NCI-H510A treated with DMSO at 0.1 percent for 48 hours (cell line): ENCODE results near the gene CSNK2B.
A peak's percentile ranks its signal among the peaks of the same experiment; 100 is the strongest.

ENCODE experiments used
- DNase-seq: peaks from one replicate; lab custom pipeline; 2025; lab: John Stamatoyannopoulos, UW

CSNK2B gene

DNA sequence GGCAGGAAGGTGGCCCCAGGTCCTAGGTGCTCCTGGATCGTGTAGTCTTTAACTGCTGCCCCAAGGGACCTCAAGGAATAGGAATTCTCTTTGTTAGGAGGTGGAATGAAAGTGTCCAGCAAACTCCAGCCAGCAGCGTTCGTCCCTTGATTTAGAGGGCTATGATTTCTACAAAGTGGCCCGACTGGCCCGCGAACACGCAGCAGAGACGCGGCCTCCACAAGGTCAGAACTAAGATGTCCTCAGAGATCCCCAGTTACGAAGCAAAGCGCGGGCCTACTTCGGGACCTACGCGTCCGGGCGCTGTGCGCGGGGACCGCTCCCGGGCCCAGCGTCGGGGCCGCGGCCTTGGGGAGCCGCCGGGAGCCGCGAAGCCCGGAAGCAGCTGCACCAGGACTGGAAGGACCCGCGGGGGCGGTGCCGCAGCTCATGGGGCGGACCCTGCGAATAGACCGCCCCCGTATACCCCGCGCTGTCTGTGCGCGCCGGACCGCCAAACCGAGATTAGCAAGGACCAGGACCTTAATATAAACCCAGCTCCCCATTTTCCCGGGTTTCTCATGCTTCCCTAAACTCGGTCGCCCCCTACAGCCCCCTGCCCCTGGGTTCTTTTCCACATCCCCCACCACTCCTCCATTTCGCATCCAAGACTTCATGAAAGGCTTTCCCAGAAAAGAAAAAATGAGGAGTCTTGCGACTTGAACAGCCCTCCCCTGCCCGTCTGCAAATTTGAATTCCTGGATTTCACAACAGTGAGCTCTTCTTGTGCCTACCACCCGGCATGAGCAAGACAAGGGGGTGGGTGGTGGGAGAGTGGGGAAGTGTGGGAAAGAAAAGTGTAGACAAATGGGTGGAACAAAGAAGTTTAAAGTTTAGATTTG is 5.3 kb upstream of the CSNK2B start, which contains the start of gene C6orf47:
C6orf47 (minus strand) TSS at position 398 of the 881 bp plus-strand sequence. CDS start 831 bp downstream, outside the sequence.
- peak; percentile 88 for DNase-seq

DNA sequence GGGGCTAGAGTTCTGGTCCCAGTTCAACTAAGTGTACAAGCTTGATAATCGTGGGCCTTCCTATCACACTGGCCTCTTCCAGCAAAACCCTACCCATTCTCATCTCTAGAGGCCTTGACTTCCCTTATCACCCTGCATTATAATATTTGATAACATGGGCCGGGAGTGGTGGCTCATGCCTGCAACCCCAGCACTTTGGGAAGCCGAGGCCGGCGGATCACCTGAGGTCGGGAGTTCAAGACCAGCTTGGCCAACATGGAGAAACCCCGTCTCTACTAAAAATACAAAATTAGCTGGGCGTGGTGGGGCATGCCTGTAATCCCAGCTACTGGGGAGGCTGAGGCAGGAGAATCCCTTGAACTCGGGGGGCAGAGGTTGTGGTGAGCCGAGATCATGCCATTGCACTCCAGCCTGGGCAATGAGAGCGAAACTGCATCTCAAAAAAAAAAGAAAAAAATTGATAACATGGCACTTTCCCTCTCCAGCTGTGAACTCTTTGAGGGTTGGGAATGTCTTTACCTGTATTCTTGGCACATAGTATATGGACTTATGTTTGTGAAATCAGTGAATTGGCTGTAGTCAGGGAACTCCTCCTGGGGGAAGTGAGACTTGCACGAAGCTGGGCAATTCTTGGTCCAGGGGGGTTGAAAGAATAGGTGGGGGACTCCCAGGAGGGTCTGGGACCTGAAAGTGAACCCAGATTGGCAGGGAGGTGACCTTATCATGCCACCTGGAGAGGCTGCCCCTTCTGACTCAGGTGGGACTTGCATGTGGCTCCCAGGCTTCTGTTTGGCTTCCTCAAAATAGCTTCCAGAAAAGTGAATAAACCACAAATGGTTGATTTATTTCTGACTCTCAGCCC is 4.4 kb upstream of the CSNK2B start:
- no peak for DNase-seq

DNA sequence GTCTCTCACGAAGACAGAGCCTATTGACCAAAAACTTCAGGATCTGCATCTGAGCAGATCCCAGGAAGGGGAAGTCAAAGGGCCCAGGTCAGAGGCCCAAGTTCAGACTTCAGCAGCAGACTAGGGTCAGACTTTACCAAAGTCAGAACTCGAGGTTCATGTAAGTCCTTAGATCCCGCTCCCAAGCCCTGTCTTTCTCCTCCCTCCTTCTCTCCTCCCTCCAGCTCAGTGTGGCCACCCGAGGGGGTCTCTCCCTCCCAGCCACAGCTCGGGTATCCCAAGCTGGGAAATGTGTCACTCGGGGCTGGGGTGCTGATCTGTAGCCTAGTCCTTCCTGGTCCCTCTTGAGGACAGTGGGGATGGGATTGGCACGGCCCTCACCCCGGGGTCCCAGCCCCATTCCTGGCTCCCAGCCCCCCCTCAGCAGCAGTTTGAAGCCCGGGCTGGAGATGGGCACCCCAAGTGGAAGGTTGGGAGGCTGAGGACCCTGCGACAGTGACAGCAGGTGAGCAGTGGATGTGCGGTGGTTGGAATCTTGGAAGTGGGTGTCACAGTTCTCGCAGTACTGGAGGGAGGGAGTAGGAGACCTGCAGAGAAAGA is 3.7 kb upstream of the CSNK2B start:
- no peak for DNase-seq

DNA sequence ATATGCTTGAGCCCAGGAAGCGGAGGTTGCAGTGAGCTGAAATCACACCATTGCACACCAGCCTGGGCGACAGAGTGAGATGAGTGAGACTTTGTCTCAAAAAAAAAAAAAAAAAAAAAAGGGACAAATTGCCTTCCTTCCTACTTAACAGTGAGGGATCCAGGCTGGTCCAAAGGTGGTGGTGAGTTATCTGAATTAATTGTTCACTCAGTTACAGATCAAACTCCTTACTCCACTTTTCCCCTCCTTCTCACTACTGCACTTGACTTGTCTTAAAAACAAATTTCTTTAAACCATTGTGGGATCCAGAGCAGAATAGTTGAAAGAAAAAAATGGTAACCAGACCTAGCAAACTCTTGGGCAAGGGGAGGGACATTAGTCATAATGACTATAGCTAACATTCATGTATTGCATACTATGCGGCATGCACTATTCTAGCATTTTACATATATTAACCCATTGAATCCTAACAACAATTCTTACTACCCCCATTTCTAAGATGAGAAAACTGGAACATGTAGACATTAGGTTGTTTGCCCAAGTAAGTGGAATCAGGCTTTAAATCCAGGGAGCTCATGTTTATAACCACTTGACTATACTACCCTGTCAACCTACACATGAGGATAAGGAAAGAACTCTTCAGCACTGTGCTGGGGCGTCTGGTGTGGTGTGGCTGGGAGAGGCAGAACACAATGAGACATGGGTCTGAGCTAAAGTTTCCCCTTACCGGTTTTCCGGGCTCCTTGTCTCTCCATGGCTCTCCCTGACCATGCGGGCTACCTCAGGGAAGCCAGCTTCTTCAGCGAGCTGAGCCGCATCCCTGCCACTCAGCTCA is 2.5 kb upstream of the CSNK2B start:
- DNase-seq: no peak

DNA sequence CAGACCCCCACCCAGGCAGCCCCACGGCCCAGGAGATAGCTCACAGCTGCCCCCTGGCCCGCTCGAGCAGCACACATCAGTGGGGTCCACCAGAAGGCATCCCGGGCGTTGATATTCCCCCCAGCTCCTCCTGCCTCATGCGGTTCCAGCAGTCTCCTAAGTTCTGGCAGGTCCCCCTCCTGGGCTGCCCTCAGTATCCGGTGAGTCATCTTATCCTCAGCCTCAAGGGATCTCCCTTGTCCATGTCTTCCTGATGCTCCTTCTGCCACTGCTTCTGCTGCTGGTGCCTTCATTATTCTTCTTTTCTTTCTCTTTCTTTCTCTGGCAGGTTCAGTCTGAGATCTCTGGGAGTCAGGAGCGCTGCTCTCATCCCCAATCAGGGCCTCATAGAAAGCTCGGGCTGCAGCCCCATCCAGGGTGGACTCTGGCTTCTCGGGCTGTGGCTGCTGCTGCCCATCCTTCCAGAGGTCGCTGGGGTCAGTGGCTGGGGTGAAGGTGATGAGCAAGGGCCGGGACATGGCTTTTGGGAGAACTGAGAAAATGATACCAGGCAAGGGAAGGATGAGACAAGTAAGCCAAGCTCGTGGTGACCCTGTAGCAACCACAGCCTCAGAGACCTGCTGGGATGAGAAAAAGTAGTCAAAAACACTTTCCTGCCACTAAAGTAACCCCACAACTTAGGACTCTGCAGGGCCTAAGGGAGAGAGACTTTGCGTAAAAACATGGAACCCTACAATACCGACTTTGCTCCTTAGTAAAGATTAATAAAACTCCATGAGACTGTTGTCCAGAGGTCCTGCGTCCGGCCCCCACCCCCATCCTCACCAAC is 1.7 kb upstream of the CSNK2B start:
- DNase-seq: no peak

DNA sequence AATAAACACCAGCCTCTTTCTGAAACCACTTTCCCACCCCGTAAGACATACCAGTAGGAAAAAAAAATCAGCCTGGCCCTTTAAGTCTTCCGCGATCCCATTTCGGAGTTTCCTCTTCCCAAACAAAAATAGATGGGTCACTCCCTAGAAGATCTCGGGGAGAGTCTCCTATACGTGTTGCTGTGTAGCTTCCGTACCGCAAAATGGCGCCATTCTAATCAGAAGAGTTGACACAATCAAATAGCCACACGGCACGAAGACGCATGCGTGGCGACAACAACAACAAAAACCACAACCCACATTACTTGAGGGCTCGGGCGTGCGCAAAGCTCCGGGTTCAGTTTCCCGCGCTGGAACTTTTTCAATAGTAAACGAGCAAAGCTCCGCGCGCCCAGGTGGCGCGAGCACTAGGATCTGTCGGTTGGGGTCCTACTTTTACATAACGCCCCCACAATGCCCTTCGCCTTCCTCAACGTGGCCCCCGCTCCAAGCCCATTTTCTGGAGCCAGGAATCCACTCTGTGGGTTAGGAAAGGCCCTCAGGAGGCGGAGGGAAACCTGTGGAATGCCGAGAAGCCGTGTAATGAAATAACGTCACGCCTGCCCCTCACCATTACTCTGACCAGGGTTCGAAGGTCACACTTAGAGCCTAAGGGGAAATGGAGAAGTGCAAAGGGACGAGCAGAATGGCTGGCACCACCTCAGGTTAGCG is 935 bp upstream of the CSNK2B start, which contains the start of gene GPANK1:
GPANK1 (minus strand) TSS at position 208 of the 711 bp plus-strand sequence. CDS start 519 bp downstream, outside the sequence.
- DNase-seq: peak; percentile 95

DNA sequence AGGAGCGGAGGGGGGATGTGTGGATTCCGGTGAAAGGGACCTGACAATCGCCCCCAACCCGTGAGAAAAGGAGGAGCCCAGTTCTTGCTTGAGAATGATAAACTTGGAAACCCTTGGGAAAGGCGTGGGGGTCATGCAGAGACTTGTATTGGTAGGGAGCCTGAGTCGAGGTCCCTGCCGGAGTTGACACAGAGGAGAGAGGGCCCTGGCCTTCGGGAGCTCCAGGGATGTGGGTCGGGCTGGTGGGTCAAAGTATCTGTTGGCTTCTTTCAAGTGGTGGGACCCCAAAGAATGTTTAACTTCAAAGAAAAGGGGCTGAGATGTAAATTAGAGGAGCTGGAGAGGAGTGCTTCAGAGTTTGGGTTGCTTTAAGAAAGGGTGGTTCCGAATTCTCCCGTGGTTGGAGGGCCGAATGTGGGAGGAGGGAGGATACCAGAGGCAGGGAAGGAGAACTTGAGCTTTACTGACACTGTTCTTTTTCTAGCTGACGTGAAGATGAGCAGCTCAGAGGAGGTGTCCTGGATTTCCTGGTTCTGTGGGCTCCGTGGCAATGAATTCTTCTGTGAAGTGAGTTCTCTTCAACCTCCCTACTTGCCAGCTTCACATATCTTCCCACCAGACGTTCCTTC is 571 bp downstream of the CSNK2B start:
- DNase-seq: no peak

DNA sequence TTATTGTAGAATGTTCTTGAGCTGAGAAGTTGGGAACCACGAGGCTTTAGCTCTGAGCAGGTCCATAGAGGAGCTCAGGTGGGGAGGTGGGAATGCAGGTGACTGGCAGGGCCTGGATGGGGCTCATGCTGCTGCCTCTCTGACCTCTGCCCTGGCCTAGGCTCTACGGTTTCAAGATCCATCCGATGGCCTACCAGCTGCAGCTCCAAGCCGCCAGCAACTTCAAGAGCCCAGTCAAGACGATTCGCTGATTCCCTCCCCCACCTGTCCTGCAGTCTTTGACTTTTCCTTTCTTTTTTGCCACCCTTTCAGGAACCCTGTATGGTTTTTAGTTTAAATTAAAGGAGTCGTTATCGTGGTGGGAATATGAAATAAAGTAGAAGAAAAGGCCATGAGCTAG is 3.8 kb downstream of the CSNK2B start, which contains the start of gene LY6G5B:
LY6G5B (plus strand) TSS at position 301 of the 400 bp plus-strand sequence. CDS start 975 bp downstream, outside the sequence.
- no peak for DNase-seq

DNA sequence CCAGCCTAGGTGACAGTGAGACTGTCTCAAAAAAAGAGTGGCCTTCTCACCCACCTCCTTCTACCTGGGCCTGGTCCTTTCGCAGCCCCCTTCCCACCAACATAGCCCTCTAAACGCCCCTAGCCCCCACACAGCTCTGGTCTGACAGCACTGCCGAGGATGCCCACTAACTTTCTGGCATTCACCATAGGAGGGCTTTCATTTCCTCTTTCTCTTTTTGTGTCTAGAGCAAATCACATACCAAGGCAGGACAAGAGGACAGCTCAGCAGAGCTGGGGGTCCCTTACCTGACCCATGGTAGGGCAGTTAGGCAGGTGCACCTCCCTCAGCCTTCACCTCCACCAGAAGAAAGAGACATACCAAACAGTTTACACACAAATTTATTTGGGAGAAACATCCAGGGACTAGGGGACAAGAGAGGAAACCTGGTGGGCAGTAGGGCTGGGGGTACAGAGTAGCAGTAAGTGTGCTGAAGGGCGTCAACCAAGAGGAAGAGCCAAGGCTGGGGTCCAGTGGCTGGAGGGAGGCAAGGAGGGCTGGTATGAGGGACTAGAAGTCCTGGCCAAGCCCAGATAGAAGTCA is 10.5 kb downstream of the CSNK2B start:
- DNase-seq: no peak

DNA sequence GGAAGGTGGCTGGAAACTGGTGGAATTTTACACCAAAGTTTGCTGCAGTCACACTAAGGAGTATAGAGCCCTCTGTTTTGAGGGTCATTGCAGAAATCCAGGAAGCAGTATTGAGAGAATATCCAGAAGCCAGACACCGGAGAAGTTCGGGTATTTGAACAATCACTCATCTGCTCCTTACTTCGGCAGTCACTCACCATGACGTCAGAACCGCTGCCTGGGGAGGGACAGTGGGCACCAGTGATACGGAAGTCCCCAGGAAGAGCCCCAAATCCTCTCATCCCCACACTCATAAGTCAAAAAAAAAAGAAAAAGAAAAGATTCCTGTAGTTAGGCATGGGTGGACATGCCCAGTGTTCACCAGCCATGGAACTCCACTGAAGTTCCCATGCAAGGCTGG is 11.0 kb downstream of the CSNK2B start:
- DNase-seq: no peak

DNA sequence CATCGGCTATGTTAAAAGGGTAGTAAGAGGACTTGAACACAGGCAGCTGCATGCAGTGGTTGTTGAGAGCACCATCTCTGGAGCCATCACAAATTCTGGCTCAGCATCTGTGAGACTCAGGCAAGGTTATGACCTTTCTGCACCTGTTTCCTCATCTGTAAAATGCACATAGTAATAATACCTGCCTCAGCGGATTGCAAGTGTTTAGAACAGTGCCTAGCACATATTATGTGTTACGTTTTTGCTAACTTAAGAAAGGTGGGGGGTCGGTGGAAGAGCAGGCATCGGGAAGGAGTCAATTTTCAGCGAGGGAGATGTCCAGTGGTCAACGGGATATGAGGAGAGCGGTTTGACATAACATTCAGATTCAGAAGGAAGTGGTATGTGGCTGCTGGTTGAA is 12.1 kb downstream of the CSNK2B start:
- DNase-seq: no peak

DNA sequence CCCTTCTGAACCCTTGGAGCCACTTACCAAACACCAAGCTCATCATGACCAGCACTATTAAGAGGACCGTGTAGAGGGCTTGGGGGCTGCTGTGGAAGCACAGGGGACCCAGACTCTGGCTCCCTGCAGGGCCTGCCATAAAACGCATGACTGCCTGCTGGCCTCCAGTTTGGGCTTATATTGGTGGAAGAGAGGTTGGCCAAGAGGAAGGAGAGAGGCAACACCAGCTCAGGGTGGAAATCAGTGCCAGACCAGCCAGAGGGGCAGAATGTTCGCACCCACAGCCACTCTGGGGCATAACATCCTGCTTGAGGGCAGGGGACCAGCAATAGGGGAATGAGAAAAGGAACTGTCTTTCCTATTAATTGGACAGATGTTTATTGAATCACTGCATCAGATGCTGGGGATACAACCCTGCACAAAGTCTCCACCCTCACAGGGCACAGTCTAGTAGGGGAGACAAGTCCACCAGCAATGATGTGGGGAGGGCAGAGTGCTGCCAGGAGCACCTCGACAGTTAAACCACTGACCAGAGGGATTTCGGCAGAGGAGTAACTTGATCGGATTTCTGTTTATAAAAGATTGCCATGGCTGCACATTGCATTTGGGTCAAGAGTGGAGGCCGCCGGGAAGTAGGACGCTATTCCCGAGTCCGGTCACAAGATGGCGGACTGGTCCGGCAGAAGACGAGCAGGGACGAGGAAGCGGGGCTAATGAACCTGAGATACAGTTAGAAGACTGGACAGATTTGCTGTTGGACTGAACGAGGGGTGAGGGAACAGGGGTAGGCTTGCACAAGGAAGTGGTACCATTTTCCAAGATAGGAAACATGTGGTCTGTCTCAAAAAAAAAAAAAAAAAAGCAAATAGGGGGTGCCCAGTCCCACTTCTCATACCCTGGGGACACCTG is 14.6 kb downstream of the CSNK2B start, which contains the start of gene LY6G5C:
LY6G5C (minus strand) TSS at position 842 of the 909 bp plus-strand sequence; CDS start at position 148, 694 bp downstream.
- peak; percentile 96 for DNase-seq

DNA sequence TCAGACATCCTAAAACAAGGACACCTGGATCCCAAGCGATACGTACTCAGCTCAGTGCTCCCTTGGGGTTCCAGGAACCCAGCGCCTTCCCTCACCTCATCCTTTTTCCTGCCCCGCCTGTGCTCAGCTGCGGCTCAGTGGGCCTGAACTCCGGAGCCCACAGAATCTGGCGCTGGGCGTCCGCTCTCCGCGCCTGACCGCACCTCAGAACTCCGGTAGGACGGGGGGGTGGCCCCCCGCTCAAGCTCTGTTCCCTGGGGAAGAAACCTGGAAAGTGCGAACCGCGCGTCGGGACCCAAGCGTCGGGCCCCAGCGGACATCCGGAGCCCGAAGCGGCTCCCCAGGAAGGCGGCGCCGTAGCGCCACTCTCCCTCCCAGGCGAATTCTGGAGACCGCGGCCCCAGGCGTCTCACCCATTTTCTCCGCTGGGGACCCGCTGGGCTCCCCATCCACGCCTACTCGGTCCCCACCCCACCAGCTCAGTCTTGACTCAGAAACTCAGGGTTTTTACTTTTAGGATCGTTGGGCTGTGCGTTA is 15.3 kb downstream of the CSNK2B start:
- DNase-seq: peak; percentile 77

DNA sequence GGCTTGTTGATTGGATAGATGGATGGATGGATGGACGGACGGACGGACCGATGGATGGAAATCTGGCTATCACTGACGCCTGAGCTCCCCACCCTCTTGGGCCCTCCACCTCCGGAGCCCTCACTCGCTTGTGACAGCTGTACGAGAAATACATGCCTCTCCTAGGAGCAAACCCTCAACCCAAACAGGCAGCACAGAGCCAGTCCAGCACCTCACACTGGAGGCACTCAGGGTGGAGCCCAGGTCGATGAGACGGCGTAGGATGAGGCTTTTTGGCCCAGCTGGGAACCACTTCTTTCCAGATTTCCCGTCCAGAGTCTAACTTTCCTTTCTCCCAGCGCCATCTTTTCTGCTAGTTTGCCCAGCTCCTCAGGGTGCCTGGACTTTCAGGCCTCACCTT is 17.7 kb downstream of the CSNK2B start:
- peak; percentile 22 for DNase-seq

DNA sequence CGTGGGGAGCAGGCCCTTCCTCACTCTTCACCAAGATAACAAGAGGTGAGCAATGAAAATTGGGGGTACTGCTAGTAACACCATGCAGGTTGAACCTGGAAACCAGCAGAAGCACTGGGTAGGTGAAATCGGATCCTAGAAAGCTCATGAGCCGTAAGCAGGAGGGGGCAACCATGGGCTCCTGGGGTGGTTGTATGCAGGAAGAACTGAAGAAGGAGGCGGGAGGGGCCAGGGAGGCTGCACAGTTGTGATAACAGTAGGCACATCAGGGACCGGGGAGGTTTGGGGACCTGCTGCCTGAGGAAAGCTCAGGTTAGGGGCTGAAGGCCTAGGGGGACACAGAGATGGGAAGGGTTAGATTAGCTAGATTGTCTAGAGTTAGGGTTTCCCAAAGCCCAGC is 20.6 kb downstream of the CSNK2B start:
- no peak for DNase-seq

DNA sequence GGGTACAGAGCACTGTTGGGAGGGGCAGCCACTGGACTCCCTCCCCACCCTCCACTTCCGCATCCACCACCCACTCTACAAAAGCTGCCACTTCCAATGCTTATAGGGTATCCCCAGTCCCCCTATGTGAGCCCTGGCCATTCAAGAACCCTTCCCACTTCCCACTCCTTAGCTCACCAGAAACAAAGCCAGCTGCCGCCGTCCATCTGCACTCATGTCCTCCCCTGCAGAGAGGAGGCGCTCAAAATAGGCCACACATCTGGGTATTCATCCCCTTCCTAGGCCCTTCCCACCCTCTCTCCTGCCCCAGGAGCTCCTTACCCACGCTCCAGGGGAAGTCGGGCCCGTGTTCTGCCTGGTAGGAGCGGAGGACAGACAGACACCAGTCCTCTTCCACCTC is 21.4 kb downstream of the CSNK2B start:
- no peak for DNase-seq
